ENCODE data around the gene VSIG10L2. TPM values are rescaled to one million over a fixed set of nuclear protein-coding genes. Genes with fewer than 3 reads are reported as not detected.

Gene VSIG10L2
- total RNA-seq, 2 experiments from 2014 or later = not detected

DNA sequence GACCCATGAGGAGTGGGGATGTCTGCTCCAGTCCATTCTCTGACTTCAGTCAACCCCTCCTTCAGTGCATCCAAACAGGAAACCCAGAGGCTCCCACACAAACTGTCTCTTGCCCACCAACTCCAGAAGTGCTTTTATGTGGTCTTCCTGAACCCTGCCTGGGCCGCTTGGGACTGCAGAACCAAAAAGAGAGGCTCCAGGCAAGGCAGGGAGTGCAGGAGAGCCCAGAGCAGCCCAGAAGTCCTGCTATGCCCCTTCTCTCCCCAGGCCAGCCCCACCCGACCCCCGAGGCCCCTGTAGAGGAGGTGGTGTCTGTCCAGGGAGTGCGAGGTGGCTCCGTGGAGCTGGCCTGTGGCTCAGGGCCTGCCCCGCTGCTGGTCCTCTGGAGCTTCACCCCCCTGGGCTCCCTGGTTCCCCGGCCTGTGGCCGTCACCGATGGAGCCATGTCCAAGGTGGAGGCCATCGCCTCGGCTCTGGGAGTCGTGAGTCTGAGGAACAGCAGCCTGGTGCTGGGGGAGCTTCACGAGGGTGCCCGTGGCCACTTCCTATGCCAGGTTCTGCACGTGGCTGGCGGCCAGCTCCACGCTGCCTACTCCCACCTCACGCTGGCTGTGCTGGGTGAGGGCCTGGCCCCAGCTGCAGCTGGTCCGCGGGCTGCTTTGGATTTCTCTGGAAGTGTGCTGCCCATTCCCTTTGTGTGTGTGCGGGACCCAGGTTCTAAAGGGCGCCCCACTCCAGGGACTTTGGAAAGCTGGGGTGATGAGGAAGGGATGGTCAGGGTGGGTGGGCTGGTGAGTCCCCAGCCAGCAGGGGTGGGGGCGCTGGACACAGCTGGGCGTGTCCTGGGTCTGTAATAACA is 1.8 kb downstream of the VSIG10L2 start:
- DNase-seq = no peak
- ATAC-seq = no peak
- no peak overlapping the region for H3K27ac Mint-ChIP-seq
- no peak overlapping the region for H3K4me3 Mint-ChIP-seq
- ChIA-PET CTCF (no interaction called here), POLR2A (no interaction called here)
- no peaks in the 10 kb centered on the region for H3K9me3 Mint-ChIP-seq
- TF ChIP-seq, protein P1, sequence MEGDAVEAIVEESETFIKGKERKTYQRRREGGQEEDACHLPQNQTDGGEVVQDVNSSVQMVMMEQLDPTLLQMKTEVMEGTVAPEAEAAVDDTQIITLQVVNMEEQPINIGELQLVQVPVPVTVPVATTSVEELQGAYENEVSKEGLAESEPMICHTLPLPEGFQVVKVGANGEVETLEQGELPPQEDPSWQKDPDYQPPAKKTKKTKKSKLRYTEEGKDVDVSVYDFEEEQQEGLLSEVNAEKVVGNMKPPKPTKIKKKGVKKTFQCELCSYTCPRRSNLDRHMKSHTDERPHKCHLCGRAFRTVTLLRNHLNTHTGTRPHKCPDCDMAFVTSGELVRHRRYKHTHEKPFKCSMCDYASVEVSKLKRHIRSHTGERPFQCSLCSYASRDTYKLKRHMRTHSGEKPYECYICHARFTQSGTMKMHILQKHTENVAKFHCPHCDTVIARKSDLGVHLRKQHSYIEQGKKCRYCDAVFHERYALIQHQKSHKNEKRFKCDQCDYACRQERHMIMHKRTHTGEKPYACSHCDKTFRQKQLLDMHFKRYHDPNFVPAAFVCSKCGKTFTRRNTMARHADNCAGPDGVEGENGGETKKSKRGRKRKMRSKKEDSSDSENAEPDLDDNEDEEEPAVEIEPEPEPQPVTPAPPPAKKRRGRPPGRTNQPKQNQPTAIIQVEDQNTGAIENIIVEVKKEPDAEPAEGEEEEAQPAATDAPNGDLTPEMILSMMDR (IDR thresholded peaks at IDR 0.05) = no peak
- H3K27me3 Mint-ChIP-seq = peaks cover 3% of the 10 kb centered on the region
- no peaks in the 10 kb centered on the region for H3K36me3 Mint-ChIP-seq (ENCODE audit: low read depth)
- H3K4me1 Mint-ChIP-seq (ENCODE audit: low read depth) = no peaks in the 10 kb centered on the region
- intact Hi-C loops (cut with micrococcal nuclease) = no loop called here

DNA sequence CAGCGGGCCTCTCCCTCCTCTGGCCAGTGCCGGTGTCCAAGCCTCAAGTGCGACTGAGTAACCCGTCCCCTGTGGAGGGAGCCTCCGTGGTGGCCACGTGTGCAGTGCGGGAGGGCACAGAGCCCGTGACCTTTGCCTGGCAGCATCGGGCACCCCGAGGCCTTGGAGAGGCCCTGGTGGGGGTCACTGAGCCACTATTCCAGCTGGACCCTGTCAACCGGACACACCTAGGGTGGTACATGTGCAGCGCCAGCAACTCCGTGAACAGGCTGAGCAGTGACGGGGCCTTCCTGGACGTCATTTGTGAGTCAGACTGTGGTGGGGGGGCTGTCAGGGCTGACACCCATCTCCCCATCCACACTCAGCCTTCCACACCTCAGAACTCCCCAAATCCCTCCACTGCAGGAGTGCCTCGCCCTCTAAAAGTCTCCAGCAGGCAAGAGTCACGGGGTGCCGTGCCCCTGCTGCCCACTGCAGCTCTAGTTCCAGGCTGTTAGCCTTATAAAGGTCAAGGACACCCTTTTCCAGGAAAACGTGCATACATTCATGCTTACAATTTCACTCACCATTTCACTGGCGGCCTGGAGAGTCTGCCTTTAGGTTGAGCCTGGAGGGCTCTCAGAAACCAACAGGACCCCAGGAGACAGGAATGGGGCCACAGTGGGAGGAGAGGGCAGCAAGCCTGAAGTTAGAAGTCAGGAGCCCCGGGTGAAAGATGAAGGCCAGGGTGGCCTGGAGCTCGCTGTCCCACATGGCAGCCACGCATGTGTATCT is 2.6 kb downstream of the VSIG10L2 start:
- intact Hi-C loops (cut with micrococcal nuclease) = no loop called here
- Mint-ChIP-seq H3K27me3 (peaks cover 3% of the 10 kb centered on the region), H3K4me3 (no peak overlapping the region), H3K4me1 (ENCODE audit: low read depth) (no peaks in the 10 kb centered on the region), H3K27ac (no peak overlapping the region), H3K36me3 (ENCODE audit: low read depth) (no peaks in the 10 kb centered on the region), H3K9me3 (no peaks in the 10 kb centered on the region)
- no peak for DNase-seq
- ChIA-PET POLR2A (no interaction called here), CTCF (no interaction called here)
- no peak for ATAC-seq
- TF ChIP-seq, protein P1 (IDR thresholded peaks at IDR 0.05) = no peak

DNA sequence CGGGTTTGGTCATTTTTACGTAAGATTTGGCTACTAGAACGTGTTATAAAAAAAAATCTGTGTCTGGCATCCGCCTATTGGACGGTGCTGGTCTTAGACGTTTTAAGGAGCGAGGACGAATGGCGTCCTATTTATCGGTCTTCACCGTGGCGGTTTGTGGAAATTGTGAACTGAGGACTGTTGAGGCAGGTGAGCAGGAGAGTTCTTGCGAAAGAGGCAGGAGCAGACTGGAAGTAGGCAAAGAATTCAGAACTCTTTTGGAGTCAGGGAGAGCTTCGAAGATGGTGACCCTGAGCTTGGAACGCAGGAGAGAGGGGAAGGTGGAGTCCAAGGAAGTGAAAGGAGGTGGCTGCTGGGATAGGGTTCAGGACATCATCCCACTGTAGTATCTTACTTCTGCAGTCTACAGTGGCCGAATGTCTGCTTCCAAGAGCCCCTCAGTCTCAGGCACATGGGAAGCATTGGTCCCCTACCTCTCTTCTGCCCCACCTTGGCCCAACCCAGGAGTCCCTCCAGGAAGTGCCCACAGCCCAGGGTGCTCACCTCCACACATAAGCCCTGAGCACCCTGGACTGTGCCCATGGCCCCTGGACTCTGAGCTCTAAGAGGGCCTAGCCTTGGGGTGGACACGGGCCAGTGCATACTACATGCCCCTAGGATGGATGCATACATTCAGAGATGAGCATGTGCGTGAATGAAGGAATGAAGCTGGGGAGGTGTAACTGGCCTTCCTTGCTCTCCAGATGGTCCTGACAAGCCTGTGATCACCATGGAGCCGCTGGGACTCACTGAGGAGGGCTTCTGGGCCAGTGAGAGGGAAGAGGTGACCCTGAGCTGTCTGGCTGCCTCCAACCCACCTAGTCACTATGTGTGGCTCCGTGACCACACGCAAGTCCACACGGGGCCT is 3.7 kb downstream of the VSIG10L2 start:
- ATAC-seq = no peak
- no peak overlapping the region for H3K4me3 Mint-ChIP-seq
- POLR2A ChIA-PET = no interaction called here
- intact Hi-C loops (cut with micrococcal nuclease) = no loop called here
- H3K36me3 Mint-ChIP-seq (ENCODE audit: low read depth) = no peaks in the 10 kb centered on the region
- TF ChIP-seq, protein P1 (IDR thresholded peaks at IDR 0.05) = no peak
- no peaks in the 10 kb centered on the region for H3K9me3 Mint-ChIP-seq
- peaks cover 3% of the 10 kb centered on the region for H3K27me3 Mint-ChIP-seq
- DNase-seq = no peak
- CTCF ChIA-PET = no interaction called here
- H3K27ac Mint-ChIP-seq = no peak overlapping the region
- no peaks in the 10 kb centered on the region for H3K4me1 Mint-ChIP-seq (ENCODE audit: low read depth)

DNA sequence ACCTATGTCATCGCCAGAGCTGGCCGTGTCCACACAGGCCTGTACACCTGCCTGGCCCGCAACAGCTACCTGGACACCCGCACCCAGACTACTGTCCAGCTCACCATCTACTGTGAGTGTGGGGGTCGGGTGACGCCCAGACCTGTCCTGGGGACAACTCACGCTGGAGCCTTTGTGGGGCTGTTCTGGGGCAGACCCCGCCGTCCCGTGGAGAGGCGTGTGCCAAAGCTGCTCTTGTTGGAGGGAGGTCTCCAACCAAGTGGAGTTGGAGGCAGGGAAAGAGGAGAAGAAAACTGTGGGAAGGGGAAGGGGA is 4.3 kb downstream of the VSIG10L2 start:
- no peaks in the 10 kb centered on the region for H3K4me1 Mint-ChIP-seq (ENCODE audit: low read depth)
- no peaks in the 10 kb centered on the region for H3K9me3 Mint-ChIP-seq
- H3K36me3 Mint-ChIP-seq (ENCODE audit: low read depth) = no peaks in the 10 kb centered on the region
- intact Hi-C loops (cut with micrococcal nuclease) = no loop called here
- TF ChIP-seq, protein P1 (IDR thresholded peaks at IDR 0.05) = no peak
- ChIA-PET CTCF (no interaction called here), POLR2A (no interaction called here)
- H3K27ac Mint-ChIP-seq = no peak overlapping the region
- no peak overlapping the region for H3K4me3 Mint-ChIP-seq
- DNase-seq = no peak
- H3K27me3 Mint-ChIP-seq = peaks cover 3% of the 10 kb centered on the region
- ATAC-seq = no peak
